Measurements from ENCODE around the gene PLCB4. TPM values are rescaled to one million over a fixed set of nuclear protein-coding genes. Genes with fewer than 3 reads are reported as not detected.

PLCB4 gene
- total and polyA plus RNA-seq, 8 donors, result 0.56 to 9.3 (median 2.3) TPM

GRCh38 chr20:9156529-9157280 lies 87.8 kb downstream of the PLCB4 start:
- intact Hi-C loops (cut with DNase I), result no loop called here
- ATAC-seq (no peak), FAIRE-seq (no peak), DNase-seq (no peak)
- Histone ChIP-seq H3K9me3 (no peaks in the 10 kb centered on the region), H3K27me3 (no peaks in the 10 kb centered on the region), H3K36me3 (no peaks in the 10 kb centered on the region), H3K4me1 (peaks cover 0 to 6% (median 0%) of the 10 kb centered on the region in 3 donors), H3K4me3 (no peak overlapping the region), H3K27ac (no peak overlapping the region)
- WGBS, 2 donors, result 66 to 72% methylated on average over 4 of the region's 4 CpGs
- TF ChIP-seq CTCF (IDR thresholded peaks at IDR 0.05), result no peak

DNA sequence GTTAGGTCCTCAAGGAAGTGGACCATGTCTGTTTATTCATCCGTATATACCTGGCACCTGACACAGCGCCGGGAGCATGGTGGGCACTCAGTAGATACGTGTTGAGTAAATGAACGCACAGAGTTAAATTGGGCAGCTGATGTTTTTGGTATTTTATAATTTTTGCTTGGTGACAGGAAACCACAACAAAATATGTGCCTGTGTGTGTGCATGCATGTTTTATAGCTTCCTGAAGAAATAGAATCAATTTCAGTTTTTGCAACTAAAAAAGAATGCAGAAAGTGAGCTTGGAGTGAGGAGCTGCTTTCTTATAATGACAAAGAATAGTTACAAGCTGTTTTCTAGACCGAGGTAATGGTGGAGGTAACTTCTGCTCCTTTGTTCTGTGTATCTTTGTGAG lies 91.4 kb downstream of the PLCB4 start:
- Histone ChIP-seq H3K27ac (no peak overlapping the region), H3K27me3 (no peaks in the 10 kb centered on the region), H3K4me3 (no peak overlapping the region), H3K9me3 (no peaks in the 10 kb centered on the region), H3K36me3 (no peaks in the 10 kb centered on the region), H3K4me1 (peaks cover 0 to 6% (median 0%) of the 10 kb centered on the region in 3 donors)
- ATAC-seq, result no peak
- no peak for TF ChIP-seq CTCF (IDR thresholded peaks at IDR 0.05)
- intact Hi-C loops (cut with DNase I), result no loop called here
- WGBS, 2 donors, result 70 to 80% methylated on average over 6 of the region's 6 CpGs
- FAIRE-seq, result no peak
- DNase-seq, result no peak

- no peaks in the 10 kb centered on the region for H3K27me3 ChIP-seq
- H3K4me1 ChIP-seq, result peaks cover 0 to 6% (median 0%) of the 10 kb centered on the region in 3 donors
- TF ChIP-seq CTCF (IDR thresholded peaks at IDR 0.05), result no peak
- H3K27ac ChIP-seq, result no peak overlapping the region
- no peaks in the 10 kb centered on the region for H3K36me3 ChIP-seq
- no peak for FAIRE-seq
- H3K9me3 ChIP-seq, result no peaks in the 10 kb centered on the region
- WGBS, 2 donors, result 58 to 66% methylated on average over 2 of the region's 2 CpGs
- ATAC-seq, result no peak
- intact Hi-C loops (cut with DNase I), result no loop called here
- DNase-seq, result no peak
- H3K4me3 ChIP-seq, result no peak overlapping the region
Observed at GRCh38 chr20:9160757-9161156, 91.9 kb downstream of the PLCB4 start.

DNA sequence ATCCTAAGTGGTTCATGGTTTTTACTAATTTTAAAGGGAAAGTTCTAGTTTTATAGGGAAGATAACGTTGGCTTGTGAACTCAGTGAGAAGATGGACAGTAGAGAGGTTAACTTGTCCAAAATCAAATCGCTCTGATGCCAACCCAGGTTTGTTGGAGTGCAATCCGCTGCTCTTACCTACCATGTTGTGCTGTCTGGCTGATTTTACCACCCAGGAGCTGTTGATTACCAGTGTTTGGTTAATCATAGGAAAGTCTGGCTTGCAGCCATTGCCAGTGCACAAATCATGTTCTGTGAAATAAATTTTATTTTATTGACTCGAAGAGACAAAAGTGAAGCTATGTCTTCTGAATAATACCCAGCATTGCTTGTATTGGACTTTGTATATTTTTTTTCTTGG lies 92.4 kb downstream of the PLCB4 start:
- DNase-seq (no peak), FAIRE-seq (no peak), ATAC-seq (peak in 3 of 4 donors; percentile 30 to 62 (median 30))
- intact Hi-C loops (cut with DNase I), result no loop called here
- WGBS, 2 donors, result 33 to 42% methylated on average over 4 of the region's 4 CpGs
- H3K4me3 ChIP-seq, result no peak overlapping the region
- no peaks in the 10 kb centered on the region for H3K9me3 ChIP-seq
- no peak for TF ChIP-seq CTCF (IDR thresholded peaks at IDR 0.05)
- peaks cover 0 to 6% (median 0%) of the 10 kb centered on the region in 3 donors for H3K4me1 ChIP-seq
- no peaks in the 10 kb centered on the region for H3K27me3 ChIP-seq
- no peak overlapping the region for H3K27ac ChIP-seq
- no peaks in the 10 kb centered on the region for H3K36me3 ChIP-seq

GRCh38 chr20:9163251-9163650 lies 94.4 kb downstream of the PLCB4 start:
- no peak for TF ChIP-seq CTCF (IDR thresholded peaks at IDR 0.05)
- no peak for ATAC-seq
- intact Hi-C loops (cut with DNase I), result no loop called here
- H3K36me3 ChIP-seq, result no peaks in the 10 kb centered on the region
- H3K4me3 ChIP-seq, result no peak overlapping the region
- peaks cover 0 to 6% (median 0%) of the 10 kb centered on the region in 3 donors for H3K4me1 ChIP-seq
- H3K27me3 ChIP-seq, result no peaks in the 10 kb centered on the region
- no peaks in the 10 kb centered on the region for H3K9me3 ChIP-seq
- DNase-seq, result no peak
- WGBS, 2 donors, result 84 to 85% methylated on average over 3 of the region's 3 CpGs
- no peak overlapping the region for H3K27ac ChIP-seq
- FAIRE-seq, result no peak

Data from pancreas (tissue), 10 donors.